ENCODE measurements around the gene INPP5A. TPM values are rescaled to one million over a fixed set of nuclear protein-coding genes. Genes with fewer than 3 reads are reported as not detected.

The INPP5A gene
- total and polyA plus RNA-seq, 9 of the 15 experiments (the other 6 are each of a cell fraction or from before 2014, with no cell fraction given): 0.66 to 11.6 (median 7.7) TPM

DNA sequence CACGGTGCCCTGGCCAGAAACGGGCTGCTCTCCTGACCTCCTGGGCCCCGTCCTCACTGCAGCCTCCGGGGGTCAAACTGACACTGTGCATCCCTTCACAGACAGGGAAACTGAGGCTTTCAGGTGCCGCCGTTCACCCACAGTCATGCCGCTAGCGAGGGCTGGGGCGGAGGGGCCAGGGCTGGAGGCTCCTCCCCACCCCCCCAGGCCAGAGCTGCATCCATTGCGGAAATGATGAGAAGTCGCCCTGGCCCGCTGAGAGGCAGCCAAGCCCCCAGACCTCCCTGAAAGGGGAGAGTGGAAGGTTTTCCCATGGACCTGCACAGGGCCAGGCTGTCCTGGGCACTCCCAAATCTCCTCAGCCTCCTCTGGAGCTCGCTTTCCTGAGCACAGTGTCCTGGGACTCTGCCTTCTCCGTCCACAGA, 16.5 kb upstream of the INPP5A start (continued):
- TF ChIP-seq, protein P1, sequence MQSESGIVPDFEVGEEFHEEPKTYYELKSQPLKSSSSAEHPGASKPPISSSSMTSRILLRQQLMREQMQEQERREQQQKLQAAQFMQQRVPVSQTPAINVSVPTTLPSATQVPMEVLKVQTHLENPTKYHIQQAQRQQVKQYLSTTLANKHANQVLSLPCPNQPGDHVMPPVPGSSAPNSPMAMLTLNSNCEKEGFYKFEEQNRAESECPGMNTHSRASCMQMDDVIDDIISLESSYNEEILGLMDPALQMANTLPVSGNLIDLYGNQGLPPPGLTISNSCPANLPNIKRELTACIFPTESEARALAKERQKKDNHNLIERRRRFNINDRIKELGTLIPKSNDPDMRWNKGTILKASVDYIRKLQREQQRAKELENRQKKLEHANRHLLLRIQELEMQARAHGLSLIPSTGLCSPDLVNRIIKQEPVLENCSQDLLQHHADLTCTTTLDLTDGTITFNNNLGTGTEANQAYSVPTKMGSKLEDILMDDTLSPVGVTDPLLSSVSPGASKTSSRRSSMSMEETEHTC (IDR thresholded peaks at IDR 0.05): no peak
- no peak for TF ChIP-seq CBX8 (IDR thresholded peaks at IDR 0.05; ENCODE audit: borderline replicate concordance, extremely low read depth, low read depth, low read length, poor library complexity, severe bottlenecking)
- no peak for TF ChIP-seq GATAD2A (IDR thresholded peaks at IDR 0.05)

DNA sequence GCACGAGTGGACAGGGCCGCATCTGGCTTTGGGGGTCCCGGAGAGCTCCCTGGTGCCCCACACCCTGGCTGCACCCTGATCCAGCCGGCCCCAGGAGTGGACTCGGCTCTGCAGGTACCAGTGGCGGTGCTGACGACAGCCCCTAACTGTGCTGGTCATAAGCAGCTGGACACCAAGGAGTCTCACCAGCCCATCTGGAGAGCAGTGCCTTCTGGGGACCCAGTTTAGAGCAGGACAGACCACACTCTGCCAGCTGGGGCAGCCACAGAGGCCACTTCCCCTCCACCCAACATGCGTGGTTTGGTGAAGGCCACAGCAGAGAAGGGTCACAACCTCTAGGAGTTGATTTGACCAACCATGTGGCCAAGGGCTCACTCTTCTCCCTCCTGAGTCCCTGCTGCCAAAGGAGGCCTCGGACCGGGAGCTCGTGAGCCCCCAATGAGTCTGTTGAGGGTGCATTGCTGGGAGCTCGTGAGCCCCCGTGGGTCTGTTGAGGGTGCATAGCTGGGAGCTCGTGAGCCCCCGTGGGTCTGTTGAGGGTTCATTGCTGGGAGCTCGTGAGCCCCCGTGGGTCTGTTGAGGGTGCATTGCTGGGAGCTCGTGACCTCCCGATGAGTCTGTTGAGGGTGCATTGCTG, 16.0 kb upstream of the INPP5A start:
- no peak for FAIRE-seq
- no peak for ATAC-seq
- no peak for DNase-seq (ENCODE audit: extremely low read depth in 1 of 4, low spot score in 3 of 4)
- Histone ChIP-seq H3K9me3 (replicated peaks; ENCODE audit: control insufficient read depth, insufficient read depth, low read depth, low read length) (no peaks in the 10 kb centered on the region), H3K36me3 (ENCODE audit: control insufficient read depth, insufficient read depth, low read length) (no peaks in the 10 kb centered on the region), H2AFZ (ENCODE audit: low read depth, low read length) (no peak overlapping the region), H3K9me1 (ENCODE audit: control insufficient read depth, insufficient read depth, low read length) (peaks cover 6% of the 10 kb centered on the region), H3K27ac (ENCODE audit: extremely low read depth, low read depth, low read length) (no peak overlapping the region), H3K79me2 (ENCODE audit: control insufficient read depth, insufficient read depth, low read length) (no peaks in the 10 kb centered on the region), H4K20me1 (replicated peaks; ENCODE audit: control insufficient read depth, insufficient read depth, low read length) (no peaks in the 10 kb centered on the region), H3K4me2 (ENCODE audit: insufficient read depth, low read length) (no peak overlapping the region), H3K9ac (ENCODE audit: insufficient read depth in 1 of 2, low read depth in 2 of 2, low read length in 2 of 2) (no peak overlapping the region; a peak in 1 of 4 replicates), H3K4me3 (no peak overlapping the region), H3K27me3 (ENCODE audit: control insufficient read depth in 2 of 2, insufficient read depth in 2 of 2, low read length in 2 of 2) (peaks cover 13 to 48% of the 10 kb centered on the region in 2 experiments; a peak in 4 of 5 replicates), H3K4me1 (replicated peaks in 1 of 2; ENCODE audit: control insufficient read depth in 2 of 2, insufficient read depth in 2 of 2, low read length in 2 of 2) (peaks cover 23 to 46% of the 10 kb centered on the region in 2 experiments)
- CTCF ChIA-PET (ENCODE audit: low intra/inter-chr PET ratio): no interaction called here
- no TSS peak for BruUV-seq (replicated peaks)
- POLR2A ChIA-PET: interaction anchor here (1.2 kb wide), 1 partner anchor 15 kb away, joined by 3 read pairs; no protein-coding TSS in a partner anchor
- WGBS (ENCODE audit: insufficient coverage, low coverage, missing lambda C conversion rate): 25% methylated on average over 16 of the region's 19 CpGs
- intact Hi-C loops (cut with micrococcal nuclease): no loop called here
- in situ Hi-C loops (cut with MboI): no loop called here
- no peak for TF ChIP-seq ILK (tag; IDR thresholded peaks at IDR 0.05; ENCODE audit: borderline replicate concordance, low read depth)
- TF ChIP-seq, protein P2, sequence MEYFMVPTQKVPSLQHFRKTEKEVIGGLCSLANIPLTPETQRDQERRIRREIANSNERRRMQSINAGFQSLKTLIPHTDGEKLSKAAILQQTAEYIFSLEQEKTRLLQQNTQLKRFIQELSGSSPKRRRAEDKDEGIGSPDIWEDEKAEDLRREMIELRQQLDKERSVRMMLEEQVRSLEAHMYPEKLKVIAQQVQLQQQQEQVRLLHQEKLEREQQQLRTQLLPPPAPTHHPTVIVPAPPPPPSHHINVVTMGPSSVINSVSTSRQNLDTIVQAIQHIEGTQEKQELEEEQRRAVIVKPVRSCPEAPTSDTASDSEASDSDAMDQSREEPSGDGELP (CRISPR knock-in tag; IDR thresholded peaks at IDR 0.05; ENCODE audit: borderline replicate concordance): 0 out of 2 replicates have a peak, but pooled peaks have one; percentile 17
- TF ChIP-seq NR4A1 (CRISPR knock-in tag; IDR thresholded peaks at IDR 0.05): no peak
- TF ChIP-seq NR4A1 (tag; IDR thresholded peaks at IDR 0.05): no peak
- no peak for TF ChIP-seq COPS2 (conservative IDR thresholded peaks at IDR 0.05)
- TF ChIP-seq, protein P3, sequence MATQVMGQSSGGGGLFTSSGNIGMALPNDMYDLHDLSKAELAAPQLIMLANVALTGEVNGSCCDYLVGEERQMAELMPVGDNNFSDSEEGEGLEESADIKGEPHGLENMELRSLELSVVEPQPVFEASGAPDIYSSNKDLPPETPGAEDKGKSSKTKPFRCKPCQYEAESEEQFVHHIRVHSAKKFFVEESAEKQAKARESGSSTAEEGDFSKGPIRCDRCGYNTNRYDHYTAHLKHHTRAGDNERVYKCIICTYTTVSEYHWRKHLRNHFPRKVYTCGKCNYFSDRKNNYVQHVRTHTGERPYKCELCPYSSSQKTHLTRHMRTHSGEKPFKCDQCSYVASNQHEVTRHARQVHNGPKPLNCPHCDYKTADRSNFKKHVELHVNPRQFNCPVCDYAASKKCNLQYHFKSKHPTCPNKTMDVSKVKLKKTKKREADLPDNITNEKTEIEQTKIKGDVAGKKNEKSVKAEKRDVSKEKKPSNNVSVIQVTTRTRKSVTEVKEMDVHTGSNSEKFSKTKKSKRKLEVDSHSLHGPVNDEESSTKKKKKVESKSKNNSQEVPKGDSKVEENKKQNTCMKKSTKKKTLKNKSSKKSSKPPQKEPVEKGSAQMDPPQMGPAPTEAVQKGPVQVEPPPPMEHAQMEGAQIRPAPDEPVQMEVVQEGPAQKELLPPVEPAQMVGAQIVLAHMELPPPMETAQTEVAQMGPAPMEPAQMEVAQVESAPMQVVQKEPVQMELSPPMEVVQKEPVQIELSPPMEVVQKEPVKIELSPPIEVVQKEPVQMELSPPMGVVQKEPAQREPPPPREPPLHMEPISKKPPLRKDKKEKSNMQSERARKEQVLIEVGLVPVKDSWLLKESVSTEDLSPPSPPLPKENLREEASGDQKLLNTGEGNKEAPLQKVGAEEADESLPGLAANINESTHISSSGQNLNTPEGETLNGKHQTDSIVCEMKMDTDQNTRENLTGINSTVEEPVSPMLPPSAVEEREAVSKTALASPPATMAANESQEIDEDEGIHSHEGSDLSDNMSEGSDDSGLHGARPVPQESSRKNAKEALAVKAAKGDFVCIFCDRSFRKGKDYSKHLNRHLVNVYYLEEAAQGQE (IDR thresholded peaks at IDR 0.05; ENCODE audit: borderline replicate concordance): no peak
- TF ChIP-seq, protein P3 (CRISPR knock-in tag; IDR thresholded peaks at IDR 0.05; ENCODE audit: low read depth): no peak

Measured in K562 (cell line).